HAP-1 (cell line): ENCODE data around the gene RETREG3.
"Not testable (repeated sequence)": the region's sequence is repeated elsewhere in the genome, so short reads cannot be mapped to it uniquely, and the experiment has no call there.

Experiments
- DNase-seq, 2 experiments: peaks; one replicate each; pipeline ENCODE4 v3.0.0-alpha.2; 2016 to 2020; ENCODE audit warnings: low spot score in 2 of 2
- H3K27me3 ChIP-seq: fragments of 250-450 bp; sonication (Bioruptor Pico); 2 replicates; pipeline ENCODE4 v1.5.1; 2020; ENCODE audit warnings: low read depth, mild to moderate bottlenecking, moderate library complexity
- H3K36me3 ChIP-seq: fragments of 250-450 bp; sonication (Bioruptor Pico); replicated peaks from 2 replicates; pipeline ENCODE4 v1.5.1; 2020; ENCODE audit warnings: mild to moderate bottlenecking
- H3K4me1 ChIP-seq: fragments of 250-450 bp; sonication (Bioruptor Pico); 2 replicates; pipeline ENCODE4 v1.5.1; 2020; ENCODE audit warnings: mild to moderate bottlenecking
- H3K4me3 ChIP-seq: fragments of 250-450 bp; sonication (Bioruptor Pico); 2 replicates; pipeline ENCODE4 v1.5.1; 2020; ENCODE audit warnings: mild to moderate bottlenecking, moderate library complexity
- H3K9me3 ChIP-seq: fragments of 250-450 bp; sonication (Bioruptor Pico); 2 replicates; pipeline ENCODE4 v1.5.1; 2020; ENCODE audit warnings: mild to moderate bottlenecking, moderate library complexity
- in situ Hi-C: fragments of 300-500 bp; cut with MboI; formaldehyde crosslinking; loops from 3 replicates; pipeline ENCODE4 v1.14.3; 2020; ENCODE audit warnings: low sequenced_read_pairs, inconsistent platforms, mixed read lengths

RETREG3 gene

GRCh38 chr17:42545755-42546505 lies 63.2 kb downstream of the RETREG3 start:
- H3K36me3 ChIP-seq, result peaks cover 18% of the 10 kb centered on the region
- in situ Hi-C loops, H3K4me3 ChIP-seq, DNase-seq, H3K27me3 ChIP-seq, H3K9me3 ChIP-seq, H3K4me1 ChIP-seq: not testable (repeated sequence)

DNA sequence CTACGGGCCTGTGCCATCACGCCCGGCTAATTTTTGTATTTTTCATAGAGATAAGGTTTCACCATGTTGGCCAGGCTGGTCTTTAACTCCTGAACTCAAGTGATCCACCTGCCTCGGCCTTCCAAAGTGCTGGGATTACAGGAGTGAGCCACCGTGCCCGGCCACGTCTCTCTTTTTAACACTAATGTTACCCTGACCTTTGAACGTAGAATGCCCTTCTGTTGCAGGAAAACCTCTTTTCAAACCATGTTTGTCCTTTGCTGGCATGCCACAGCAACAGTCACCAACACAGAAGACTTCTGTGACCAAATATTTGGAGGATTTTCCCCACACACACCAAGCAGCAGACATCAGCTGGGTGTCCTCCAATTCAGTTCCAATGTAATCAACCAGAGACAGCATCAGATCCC lies 64.3 kb downstream of the RETREG3 start:
- Histone ChIP-seq H3K9me3 (no peaks in the 10 kb centered on the region), H3K36me3 (peaks cover 18% of the 10 kb centered on the region), H3K4me1 (no peaks in the 10 kb centered on the region), H3K27me3 (no peaks in the 10 kb centered on the region), H3K4me3 (no peak overlapping the region)
- in situ Hi-C loops, result no loop called here
- no peak for DNase-seq

DNA sequence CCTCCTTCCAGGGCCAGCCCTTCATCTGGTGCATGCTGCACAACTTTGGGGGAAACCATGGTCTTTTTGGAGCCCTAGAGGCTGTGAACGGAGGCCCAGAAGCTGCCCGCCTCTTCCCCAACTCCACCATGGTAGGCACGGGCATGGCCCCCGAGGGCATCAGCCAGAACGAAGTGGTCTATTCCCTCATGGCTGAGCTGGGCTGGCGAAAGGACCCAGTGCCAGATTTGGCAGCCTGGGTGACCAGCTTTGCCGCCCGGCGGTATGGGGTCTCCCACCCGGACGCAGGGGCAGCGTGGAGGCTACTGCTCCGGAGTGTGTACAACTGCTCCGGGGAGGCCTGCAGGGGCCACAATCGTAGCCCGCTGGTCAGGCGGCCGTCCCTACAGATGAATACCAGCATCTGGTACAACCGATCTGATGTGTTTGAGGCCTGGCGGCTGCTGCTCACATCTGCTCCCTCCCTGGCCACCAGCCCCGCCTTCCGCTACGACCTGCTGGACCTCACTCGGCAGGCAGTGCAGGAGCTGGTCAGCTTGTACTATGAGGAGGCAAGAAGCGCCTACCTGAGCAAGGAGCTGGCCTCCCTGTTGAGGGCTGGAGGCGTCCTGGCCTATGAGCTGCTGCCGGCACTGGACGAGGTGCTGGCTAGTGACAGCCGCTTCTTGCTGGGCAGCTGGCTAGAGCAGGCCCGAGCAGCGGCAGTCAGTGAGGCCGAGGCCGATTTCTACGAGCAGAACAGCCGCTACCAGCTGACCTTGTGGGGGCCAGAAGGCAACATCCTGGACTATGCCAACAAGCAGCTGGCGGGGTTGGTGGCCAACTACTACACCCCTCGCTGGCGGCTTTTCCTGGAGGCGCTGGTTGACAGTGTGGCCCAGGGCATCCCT lies 65.7 kb downstream of the RETREG3 start:
- in situ Hi-C loops, result no loop called here
- H3K27me3 ChIP-seq, result no peaks in the 10 kb centered on the region
- H3K9me3 ChIP-seq, result no peaks in the 10 kb centered on the region
- H3K4me1 ChIP-seq, result no peaks in the 10 kb centered on the region
- DNase-seq, result no peak
- no peak overlapping the region for H3K4me3 ChIP-seq
- peaks cover 31% of the 10 kb centered on the region for H3K36me3 ChIP-seq

GRCh38 chr17:42541041-42541833 lies 67.9 kb downstream of the RETREG3 start:
- Histone ChIP-seq H3K4me1 (peaks cover 6% of the 10 kb centered on the region), H3K4me3 (no peak overlapping the region), H3K36me3 (peaks cover 40% of the 10 kb centered on the region), H3K27me3 (no peaks in the 10 kb centered on the region), H3K9me3 (no peaks in the 10 kb centered on the region)
- DNase-seq, result no peak
- in situ Hi-C loops, result no loop called here

- peaks cover 40% of the 10 kb centered on the region for H3K36me3 ChIP-seq
- H3K4me3 ChIP-seq, H3K27me3 ChIP-seq, in situ Hi-C loops, DNase-seq, H3K9me3 ChIP-seq: not testable (repeated sequence)
- H3K4me1 ChIP-seq, result peaks cover 10% of the 10 kb centered on the region
Observed at GRCh38 chr17:42540558-42540957, 68.6 kb downstream of the RETREG3 start.

DNA sequence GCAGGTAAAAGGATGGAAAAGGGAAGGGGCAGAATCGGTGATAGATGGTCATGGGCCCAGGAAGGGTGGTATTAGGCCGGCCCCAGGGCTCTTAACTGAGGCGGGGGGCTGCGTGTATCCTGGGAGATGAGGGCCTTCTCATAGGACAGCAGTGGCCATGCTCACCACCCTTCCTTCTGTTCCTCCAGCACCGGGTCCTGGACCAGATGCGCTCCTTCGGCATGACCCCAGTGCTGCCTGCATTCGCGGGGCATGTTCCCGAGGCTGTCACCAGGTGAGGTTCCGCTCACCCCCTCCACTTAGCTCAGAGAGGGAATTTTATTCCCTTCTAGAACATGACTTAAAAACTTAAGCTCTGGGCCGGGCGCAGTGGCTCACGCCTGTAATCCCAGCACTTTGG lies 70.7 kb downstream of the RETREG3 start:
- Histone ChIP-seq H3K4me1 (peaks cover 16% of the 10 kb centered on the region), H3K27me3 (no peaks in the 10 kb centered on the region), H3K36me3 (peaks cover 40% of the 10 kb centered on the region), H3K4me3 (no peak overlapping the region), H3K9me3 (no peaks in the 10 kb centered on the region)
- DNase-seq, result no peak
- in situ Hi-C loops, result no loop called here

GRCh38 chr17:42537826-42538451 lies 71.2 kb downstream of the RETREG3 start:
- Histone ChIP-seq H3K27me3 (no peaks in the 10 kb centered on the region), H3K9me3 (no peaks in the 10 kb centered on the region), H3K4me3 (no peak overlapping the region), H3K36me3 (peaks cover 36% of the 10 kb centered on the region), H3K4me1 (peaks cover 16% of the 10 kb centered on the region)
- in situ Hi-C loops, result no loop called here
- no peak for DNase-seq

GRCh38 chr17:42537156-42537805 lies 71.9 kb downstream of the RETREG3 start:
- in situ Hi-C loops, result no loop called here
- DNase-seq, result no peak
- Histone ChIP-seq H3K36me3 (peaks cover 30% of the 10 kb centered on the region), H3K4me3 (peak overlapping the region; percentile 56), H3K27me3 (no peaks in the 10 kb centered on the region), H3K9me3 (no peaks in the 10 kb centered on the region), H3K4me1 (peaks cover 16% of the 10 kb centered on the region)

DNA sequence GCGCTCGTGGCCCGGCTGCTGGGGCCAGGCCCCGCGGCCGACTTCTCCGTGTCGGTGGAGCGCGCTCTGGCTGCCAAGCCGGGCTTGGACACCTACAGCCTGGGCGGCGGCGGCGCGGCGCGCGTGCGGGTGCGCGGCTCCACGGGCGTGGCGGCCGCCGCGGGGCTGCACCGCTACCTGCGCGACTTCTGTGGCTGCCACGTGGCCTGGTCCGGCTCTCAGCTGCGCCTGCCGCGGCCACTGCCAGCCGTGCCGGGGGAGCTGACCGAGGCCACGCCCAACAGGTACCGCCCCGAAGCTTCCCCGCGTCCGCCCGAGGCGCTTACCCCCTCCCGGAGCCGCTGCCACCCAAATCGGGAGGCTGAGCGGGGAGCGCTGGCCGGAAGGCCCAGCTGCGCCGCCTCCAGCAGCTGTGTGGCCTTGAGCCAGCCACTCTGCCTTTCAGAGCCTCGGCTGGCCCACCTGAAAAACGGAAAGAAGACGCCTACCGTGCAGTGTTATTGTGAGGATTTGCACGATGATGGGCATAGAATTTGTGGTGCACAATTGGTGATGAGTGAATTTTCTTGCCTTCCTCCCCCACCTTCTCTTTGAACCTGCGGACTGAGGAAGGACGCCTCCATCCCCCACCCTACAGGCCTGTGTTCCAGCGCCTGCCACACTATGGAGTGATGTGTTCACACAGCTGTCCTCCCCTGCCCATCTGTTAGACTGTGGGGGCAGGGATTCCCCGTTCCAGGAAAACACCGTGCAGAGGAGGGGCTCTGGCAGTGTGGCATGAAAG lies 72.6 kb downstream of the RETREG3 start:
- H3K36me3 ChIP-seq, result peaks cover 25% of the 10 kb centered on the region
- in situ Hi-C loops, result no loop called here
- no peaks in the 10 kb centered on the region for H3K9me3 ChIP-seq
- no peaks in the 10 kb centered on the region for H3K27me3 ChIP-seq
- DNase-seq, result peak; percentile 80 to 91
- peak overlapping the region; percentile 56 for H3K4me3 ChIP-seq
- peaks cover 16% of the 10 kb centered on the region for H3K4me1 ChIP-seq

GRCh38 chr17:42536048-42536371 lies 73.2 kb downstream of the RETREG3 start, which contains the start of gene NAGLU:
Gene NAGLU, plus strand, starts transcription at chr17:42536241. Its CDS starts 32 bp downstream, at chr17:42536273.
- Histone ChIP-seq H3K27me3 (no peaks in the 10 kb centered on the region), H3K36me3 (peaks cover 22% of the 10 kb centered on the region), H3K9me3 (no peaks in the 10 kb centered on the region), H3K4me3 (peak within 1 kb of the TSS; percentile 56), H3K4me1 (peaks cover 16% of the 10 kb centered on the region)
- in situ Hi-C loops, result no loop called here
- peak; percentile 83 to 97 for DNase-seq

DNA sequence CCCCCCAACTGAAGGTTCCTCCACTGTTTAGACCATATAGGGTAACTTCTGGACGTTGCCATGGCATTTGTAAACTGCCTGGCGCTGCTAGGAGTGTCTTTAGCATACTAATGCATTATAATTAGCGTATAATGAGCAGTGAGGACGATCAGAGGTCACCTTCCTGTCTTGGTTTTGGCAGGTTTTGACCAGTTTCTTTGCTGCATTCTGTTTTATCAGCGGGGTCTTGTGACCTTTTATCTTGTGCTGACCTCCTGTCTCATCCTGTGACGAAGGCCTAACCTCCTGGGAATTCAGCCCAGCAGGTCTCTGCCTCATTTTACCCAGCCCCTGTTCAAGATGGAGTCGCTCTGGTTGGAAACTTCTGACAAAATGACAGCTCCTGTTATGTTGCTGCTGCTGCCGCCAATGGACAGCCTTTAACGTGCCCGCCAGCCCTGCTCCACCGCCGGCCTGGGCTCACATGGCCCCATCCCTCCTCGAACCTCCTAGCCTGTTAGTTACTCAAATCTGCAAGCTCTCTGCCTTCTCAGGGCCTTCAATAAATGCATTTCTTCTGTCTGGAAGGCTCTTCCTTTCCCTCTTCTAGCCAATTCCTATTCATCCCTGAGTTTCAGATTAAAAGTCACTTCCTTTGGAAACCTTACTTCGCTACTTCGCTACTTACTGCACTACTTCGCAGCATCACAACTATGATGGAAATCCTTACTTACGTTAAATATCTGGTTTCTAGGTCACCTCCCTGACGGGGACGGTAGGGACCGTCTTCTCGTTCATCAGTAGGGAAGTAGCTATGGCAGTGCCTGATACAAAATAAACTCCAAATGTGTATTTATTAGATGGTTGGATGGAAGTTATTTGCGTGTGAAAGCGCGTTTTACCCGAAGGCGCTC lies 73.8 kb downstream of the RETREG3 start:
- no peak for DNase-seq
- in situ Hi-C loops, result no loop called here
- H3K4me1 ChIP-seq, result peaks cover 16% of the 10 kb centered on the region
- H3K9me3 ChIP-seq, result no peaks in the 10 kb centered on the region
- H3K36me3 ChIP-seq, result peaks cover 22% of the 10 kb centered on the region
- H3K4me3 ChIP-seq, result peak overlapping the region; percentile 25
- H3K27me3 ChIP-seq, result no peaks in the 10 kb centered on the region
